Neural cell (in vitro differentiated cells): ENCODE results near the gene SNRNP70.

Source experiments
- POLR2AphosphoS5 ChIP-seq: IDR thresholded peaks from 2 replicates; pipeline ENCODE4 v1.6.1; 2012
- RAD21 ChIP-seq: fragments of 450-650 bp; conservative IDR thresholded peaks from 2 replicates; pipeline ENCODE4 v1.6.1; 2014; ENCODE audit warnings: antibody characterized with exemption, mild to moderate bottlenecking, moderate library complexity
- TF ChIP-seq, protein P1 (sequence below): fragments of 450-650 bp; IDR thresholded peaks from 2 replicates; pipeline ENCODE4 v1.5.1; 2014; ENCODE audit warnings: antibody characterized with exemption, mild to moderate bottlenecking, moderate library complexity; ENCODE audit not compliant: poor library complexity, severe bottlenecking
- TF ChIP-seq, protein P2 (sequence below): IDR thresholded peaks from 2 replicates; pipeline ENCODE4 v1.6.1; 2012; ENCODE audit warnings: borderline replicate concordance

DNA sequence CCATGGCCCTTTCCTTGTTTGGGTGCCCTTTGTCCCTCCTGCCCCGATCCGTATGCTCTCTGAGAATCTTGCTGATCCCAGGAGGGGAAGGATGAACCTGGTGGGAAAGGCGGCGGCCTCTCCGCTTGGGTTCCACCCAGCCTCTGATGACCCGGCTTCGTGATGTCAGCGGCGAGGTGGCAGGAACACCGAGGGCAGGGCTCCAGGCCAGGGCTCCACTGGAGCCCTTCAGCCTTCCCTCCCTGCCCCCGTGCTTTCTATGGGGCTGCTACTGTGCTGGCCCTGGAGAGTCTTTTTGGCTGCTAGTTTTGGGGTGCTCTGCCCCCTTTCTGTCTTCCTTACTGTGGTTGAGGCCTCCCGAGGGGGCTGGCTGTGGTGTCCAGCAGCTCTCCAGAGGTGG lies 17.1 kb downstream of the SNRNP70 start:
- TF ChIP-seq, protein P1, sequence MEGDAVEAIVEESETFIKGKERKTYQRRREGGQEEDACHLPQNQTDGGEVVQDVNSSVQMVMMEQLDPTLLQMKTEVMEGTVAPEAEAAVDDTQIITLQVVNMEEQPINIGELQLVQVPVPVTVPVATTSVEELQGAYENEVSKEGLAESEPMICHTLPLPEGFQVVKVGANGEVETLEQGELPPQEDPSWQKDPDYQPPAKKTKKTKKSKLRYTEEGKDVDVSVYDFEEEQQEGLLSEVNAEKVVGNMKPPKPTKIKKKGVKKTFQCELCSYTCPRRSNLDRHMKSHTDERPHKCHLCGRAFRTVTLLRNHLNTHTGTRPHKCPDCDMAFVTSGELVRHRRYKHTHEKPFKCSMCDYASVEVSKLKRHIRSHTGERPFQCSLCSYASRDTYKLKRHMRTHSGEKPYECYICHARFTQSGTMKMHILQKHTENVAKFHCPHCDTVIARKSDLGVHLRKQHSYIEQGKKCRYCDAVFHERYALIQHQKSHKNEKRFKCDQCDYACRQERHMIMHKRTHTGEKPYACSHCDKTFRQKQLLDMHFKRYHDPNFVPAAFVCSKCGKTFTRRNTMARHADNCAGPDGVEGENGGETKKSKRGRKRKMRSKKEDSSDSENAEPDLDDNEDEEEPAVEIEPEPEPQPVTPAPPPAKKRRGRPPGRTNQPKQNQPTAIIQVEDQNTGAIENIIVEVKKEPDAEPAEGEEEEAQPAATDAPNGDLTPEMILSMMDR, result no peak
- TF ChIP-seq, protein P2, sequence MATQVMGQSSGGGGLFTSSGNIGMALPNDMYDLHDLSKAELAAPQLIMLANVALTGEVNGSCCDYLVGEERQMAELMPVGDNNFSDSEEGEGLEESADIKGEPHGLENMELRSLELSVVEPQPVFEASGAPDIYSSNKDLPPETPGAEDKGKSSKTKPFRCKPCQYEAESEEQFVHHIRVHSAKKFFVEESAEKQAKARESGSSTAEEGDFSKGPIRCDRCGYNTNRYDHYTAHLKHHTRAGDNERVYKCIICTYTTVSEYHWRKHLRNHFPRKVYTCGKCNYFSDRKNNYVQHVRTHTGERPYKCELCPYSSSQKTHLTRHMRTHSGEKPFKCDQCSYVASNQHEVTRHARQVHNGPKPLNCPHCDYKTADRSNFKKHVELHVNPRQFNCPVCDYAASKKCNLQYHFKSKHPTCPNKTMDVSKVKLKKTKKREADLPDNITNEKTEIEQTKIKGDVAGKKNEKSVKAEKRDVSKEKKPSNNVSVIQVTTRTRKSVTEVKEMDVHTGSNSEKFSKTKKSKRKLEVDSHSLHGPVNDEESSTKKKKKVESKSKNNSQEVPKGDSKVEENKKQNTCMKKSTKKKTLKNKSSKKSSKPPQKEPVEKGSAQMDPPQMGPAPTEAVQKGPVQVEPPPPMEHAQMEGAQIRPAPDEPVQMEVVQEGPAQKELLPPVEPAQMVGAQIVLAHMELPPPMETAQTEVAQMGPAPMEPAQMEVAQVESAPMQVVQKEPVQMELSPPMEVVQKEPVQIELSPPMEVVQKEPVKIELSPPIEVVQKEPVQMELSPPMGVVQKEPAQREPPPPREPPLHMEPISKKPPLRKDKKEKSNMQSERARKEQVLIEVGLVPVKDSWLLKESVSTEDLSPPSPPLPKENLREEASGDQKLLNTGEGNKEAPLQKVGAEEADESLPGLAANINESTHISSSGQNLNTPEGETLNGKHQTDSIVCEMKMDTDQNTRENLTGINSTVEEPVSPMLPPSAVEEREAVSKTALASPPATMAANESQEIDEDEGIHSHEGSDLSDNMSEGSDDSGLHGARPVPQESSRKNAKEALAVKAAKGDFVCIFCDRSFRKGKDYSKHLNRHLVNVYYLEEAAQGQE, result no peak
- TF ChIP-seq POLR2AphosphoS5, result no peak
- TF ChIP-seq RAD21, result no peak
